ENCODE results near the gene CELF2. TPM values are rescaled to one million over a fixed set of nuclear protein-coding genes. Genes with fewer than 3 reads are reported as not detected.
A peak's percentile ranks its signal among the peaks of the same experiment; 100 is the strongest.

Gene CELF2
- total and polyA plus RNA-seq, 12 donors: 13.0 to 90.9 (median 80.9) TPM

- ATAC-seq (peak in 5 of 8 donors; percentile 4 to 47 (median 24)), DNase-seq (no peak)
- Histone ChIP-seq H3K9me3 (no peaks in the 10 kb centered on the region), H3K4me3 (peak overlapping the region in 1 of 10 donors; percentile 29), H3K4me1 (peaks cover 2 to 98% (median 50%) of the 10 kb centered on the region in 9 donors), H3K27ac (peak overlapping the region in 5 of 10 donors; percentile 6 to 81 (median 16)), H3K27me3 (no peaks in the 10 kb centered on the region), H3K36me3 (peaks cover 0 to 15% (median 0%) of the 10 kb centered on the region in 9 donors)
- TF ChIP-seq CTCF (IDR thresholded peaks at IDR 0.05): no peak
- intact Hi-C loops (cut with DNase I): loop anchor here in 2 of 10 donors (5.0 to 10.0 kb wide), 2 partner anchors 79 to 86 kb away; no protein-coding TSS in a partner anchor
- 79 to 84% methylated on average over 11 of the region's 11 CpGs for WGBS, 2 donors
Measured at GRCh38 chr10:11175823-11176243, 158.2 kb downstream of the CELF2 start.

- intact Hi-C loops (cut with DNase I): loop anchor here in 2 of 10 donors (5.0 to 10.0 kb wide), 2 partner anchors 78 to 86 kb away; no protein-coding TSS in a partner anchor
- TF ChIP-seq CTCF (IDR thresholded peaks at IDR 0.05): no peak
- Histone ChIP-seq H3K4me3 (peak overlapping the region in 1 of 10 donors; percentile 29), H3K4me1 (peaks cover 2 to 100% (median 55%) of the 10 kb centered on the region in 9 donors), H3K27ac (peak overlapping the region in 5 of 10 donors; percentile 16 to 81 (median 47)), H3K9me3 (no peaks in the 10 kb centered on the region), H3K36me3 (peaks cover 0 to 22% (median 0%) of the 10 kb centered on the region in 9 donors), H3K27me3 (no peaks in the 10 kb centered on the region)
- ATAC-seq (no peak), DNase-seq (no peak)
- WGBS, 2 donors: 81 to 82% methylated on average over 7 of the region's 7 CpGs
Measured at GRCh38 chr10:11176746-11177145, 159.1 kb downstream of the CELF2 start.

- no peaks in the 10 kb centered on the region for H3K27me3 ChIP-seq
- 44 to 58% methylated on average over 1 of the region's 1 CpG for WGBS, 2 donors
- peak overlapping the region in 1 of 10 donors; percentile 26 for H3K4me3 ChIP-seq
- no peak for TF ChIP-seq CTCF (IDR thresholded peaks at IDR 0.05)
- peaks cover 2 to 100% (median 60%) of the 10 kb centered on the region in 9 donors for H3K4me1 ChIP-seq
- ATAC-seq (no peak), DNase-seq (no peak)
- H3K27ac ChIP-seq: peak overlapping the region in 8 of 10 donors; percentile 6 to 81 (median 55)
- peaks cover 0 to 27% (median 0%) of the 10 kb centered on the region in 9 donors for H3K36me3 ChIP-seq
- H3K9me3 ChIP-seq: no peaks in the 10 kb centered on the region
- intact Hi-C loops (cut with DNase I): loop anchor here in 2 of 10 donors (5.0 to 10.0 kb wide), 2 partner anchors 77 to 85 kb away; no protein-coding TSS in a partner anchor
Measured at GRCh38 chr10:11177381-11177780, 159.7 kb downstream of the CELF2 start.

GRCh38 chr10:11177926-11178471, 160.3 kb downstream of the CELF2 start:
- peak in 4 of 9 donors; percentile 9 to 42 (median 36) for TF ChIP-seq CTCF (IDR thresholded peaks at IDR 0.05)
- WGBS, 2 donors: 63 to 74% methylated on average over 18 of the region's 18 CpGs
- no peaks in the 10 kb centered on the region for H3K9me3 ChIP-seq
- DNase-seq (peak in 1 of 2 donors; percentile 29), ATAC-seq (peak in 7 of 8 donors; percentile 21 to 75 (median 70))
- H3K27me3 ChIP-seq: no peaks in the 10 kb centered on the region
- peak overlapping the region; percentile 6 to 81 (median 55) for H3K27ac ChIP-seq
- H3K4me1 ChIP-seq: peaks cover 2 to 100% (median 60%) of the 10 kb centered on the region in 9 donors
- H3K4me3 ChIP-seq: peak overlapping the region in 1 of 10 donors; percentile 26
- intact Hi-C loops (cut with DNase I): loop anchor here in 2 of 10 donors (5.0 to 10.0 kb wide), 2 partner anchors 77 to 84 kb away; no protein-coding TSS in a partner anchor
- peaks cover 0 to 29% (median 0%) of the 10 kb centered on the region in 9 donors for H3K36me3 ChIP-seq
